ENCODE data around the gene PLEKHA1. TPM values are rescaled to one million over a fixed set of nuclear protein-coding genes. Genes with fewer than 3 reads are reported as not detected.

Gene PLEKHA1
- total RNA-seq, 1 experiment from 2014 or later: 31.0 TPM

- no TSS peak for BruUV-seq (replicated peaks)
- H3K4me1 Mint-ChIP-seq (ENCODE audit: low read depth, unreplicated experiment): peaks cover 15% of the 10 kb centered on the region
- H3K27me3 Mint-ChIP-seq (ENCODE audit: unreplicated experiment): no peaks in the 10 kb centered on the region
- intact Hi-C loops (cut with micrococcal nuclease; ENCODE audit: unreplicated experiment): loop anchor here (5.0 kb wide), 1 partner anchor 53 kb away; no protein-coding TSS in a partner anchor
- CTCF ChIA-PET: no interaction called here
- TF ChIP-seq CTCF (IDR thresholded peaks at IDR 0.05; ENCODE audit: unreplicated experiment): no peak
- no peak for DNase-seq
- H3K27ac Mint-ChIP-seq (ENCODE audit: unreplicated experiment): no peak overlapping the region
- H3K36me3 Mint-ChIP-seq (ENCODE audit: insufficient read depth, unreplicated experiment): peaks cover 3% of the 10 kb centered on the region
- peaks cover 4% of the 10 kb centered on the region for H3K9me3 Mint-ChIP-seq (ENCODE audit: low read depth, unreplicated experiment)
- no peak overlapping the region for H3K4me3 Mint-ChIP-seq (ENCODE audit: low read depth, unreplicated experiment)
Measured at GRCh38 chr10:122349758-122350369, 24.6 kb upstream of the PLEKHA1 start.

GRCh38 chr10:122350893-122351292 is 23.6 kb upstream of the PLEKHA1 start:
- no peak for DNase-seq
- H3K9me3 Mint-ChIP-seq (ENCODE audit: low read depth, unreplicated experiment): peaks cover 4% of the 10 kb centered on the region
- no peak overlapping the region for H3K27ac Mint-ChIP-seq (ENCODE audit: unreplicated experiment)
- CTCF ChIA-PET: no interaction called here
- H3K4me1 Mint-ChIP-seq (ENCODE audit: low read depth, unreplicated experiment): peaks cover 9% of the 10 kb centered on the region
- no TSS peak for BruUV-seq (replicated peaks)
- no peak overlapping the region for H3K4me3 Mint-ChIP-seq (ENCODE audit: low read depth, unreplicated experiment)
- intact Hi-C loops (cut with micrococcal nuclease; ENCODE audit: unreplicated experiment): no loop called here
- H3K27me3 Mint-ChIP-seq (ENCODE audit: unreplicated experiment): no peaks in the 10 kb centered on the region
- no peaks in the 10 kb centered on the region for H3K36me3 Mint-ChIP-seq (ENCODE audit: insufficient read depth, unreplicated experiment)
- no peak for TF ChIP-seq CTCF (IDR thresholded peaks at IDR 0.05; ENCODE audit: unreplicated experiment)

GRCh38 chr10:122352817-122353525 is 21.5 kb upstream of the PLEKHA1 start:
- no peak for DNase-seq
- CTCF ChIA-PET: no interaction called here
- no peak for TF ChIP-seq CTCF (IDR thresholded peaks at IDR 0.05; ENCODE audit: unreplicated experiment)
- no peak overlapping the region for H3K27ac Mint-ChIP-seq (ENCODE audit: unreplicated experiment)
- peaks cover 9% of the 10 kb centered on the region for H3K4me1 Mint-ChIP-seq (ENCODE audit: low read depth, unreplicated experiment)
- no peaks in the 10 kb centered on the region for H3K27me3 Mint-ChIP-seq (ENCODE audit: unreplicated experiment)
- H3K9me3 Mint-ChIP-seq (ENCODE audit: low read depth, unreplicated experiment): peaks cover 2% of the 10 kb centered on the region
- H3K36me3 Mint-ChIP-seq (ENCODE audit: insufficient read depth, unreplicated experiment): no peaks in the 10 kb centered on the region
- intact Hi-C loops (cut with micrococcal nuclease; ENCODE audit: unreplicated experiment): no loop called here
- BruUV-seq (replicated peaks): no TSS peak
- no peak overlapping the region for H3K4me3 Mint-ChIP-seq (ENCODE audit: low read depth, unreplicated experiment)

GRCh38 chr10:122354383-122354782 is 20.1 kb upstream of the PLEKHA1 start:
- Mint-ChIP-seq H3K9me3 (ENCODE audit: low read depth, unreplicated experiment) (peaks cover 2% of the 10 kb centered on the region), H3K4me1 (ENCODE audit: low read depth, unreplicated experiment) (peaks cover 2% of the 10 kb centered on the region), H3K36me3 (ENCODE audit: insufficient read depth, unreplicated experiment) (no peaks in the 10 kb centered on the region), H3K27me3 (ENCODE audit: unreplicated experiment) (no peaks in the 10 kb centered on the region), H3K4me3 (ENCODE audit: low read depth, unreplicated experiment) (no peak overlapping the region), H3K27ac (ENCODE audit: unreplicated experiment) (no peak overlapping the region)
- no peak for DNase-seq
- TF ChIP-seq CTCF (IDR thresholded peaks at IDR 0.05; ENCODE audit: unreplicated experiment): no peak
- intact Hi-C loops (cut with micrococcal nuclease; ENCODE audit: unreplicated experiment): no loop called here
- CTCF ChIA-PET: no interaction called here
- BruUV-seq (replicated peaks): no TSS peak

All from Calu3 (cell line).